Activated naive CD4-positive, alpha-beta T cell treated with anti-CD3 and anti-CD28 coated beads, Interleukin-2, amount 50 U/mL, for 16 hours (primary cell): Measurements from ENCODE around the gene PCP4L1.
"Not testable (repeated sequence)": the region's sequence is repeated elsewhere in the genome, so short reads cannot be mapped to it uniquely, and the experiment has no call there.

Source experiments
- DNase-seq: peaks from one replicate; pipeline ENCODE4 v3.0.0-alpha.2; 2020

The PCP4L1 gene

GRCh38 chr1:161229896-161230295 is 28.6 kb upstream of the PCP4L1 start:
- no peak for DNase-seq

- DNase-seq = no peak
Observed at GRCh38 chr1:161230762-161231161, 27.8 kb upstream of the PCP4L1 start.

- DNase-seq = no peak
Observed at GRCh38 chr1:161233102-161233501, 25.4 kb upstream of the PCP4L1 start.

- DNase-seq = no peak
Observed at GRCh38 chr1:161235957-161236775, 22.4 kb upstream of the PCP4L1 start.

GRCh38 chr1:161238039-161238473 is 20.5 kb upstream of the PCP4L1 start, which contains the start of gene NR1I3:
TSS of gene NR1I3 (minus strand) at chr1:161238203. CDS start at chr1:161236565, 1,638 bp downstream.
- DNase-seq = no peak

- no peak for DNase-seq
Observed at GRCh38 chr1:161241682-161242081, 16.9 kb upstream of the PCP4L1 start.

- DNase-seq = no peak
Observed at GRCh38 chr1:161242313-161242712, 16.2 kb upstream of the PCP4L1 start.

GRCh38 chr1:161244888-161245287 is 13.7 kb upstream of the PCP4L1 start:
- no peak for DNase-seq

GRCh38 chr1:161250100-161250499 is 8.4 kb upstream of the PCP4L1 start:
- not testable (repeated sequence) for DNase-seq

- no peak for DNase-seq
Observed at GRCh38 chr1:161250829-161251228, 7.7 kb upstream of the PCP4L1 start.

GRCh38 chr1:161251579-161251978 is 7.0 kb upstream of the PCP4L1 start:
- DNase-seq = no peak

- not testable (repeated sequence) for DNase-seq
Observed at GRCh38 chr1:161255302-161255701, 3.2 kb upstream of the PCP4L1 start.

- not testable (repeated sequence) for DNase-seq
Observed at GRCh38 chr1:161255955-161256520, 2.5 kb upstream of the PCP4L1 start.

GRCh38 chr1:161257109-161257508 is 1.4 kb upstream of the PCP4L1 start:
- not testable (repeated sequence) for DNase-seq

- DNase-seq = no peak
Observed at GRCh38 chr1:161259345-161259702, 779 bp downstream of the PCP4L1 start.

GRCh38 chr1:161259765-161260164 is 1.2 kb downstream of the PCP4L1 start:
- DNase-seq = no peak

GRCh38 chr1:161260376-161261260 is 2.1 kb downstream of the PCP4L1 start:
- no peak for DNase-seq

- no peak for DNase-seq
Observed at GRCh38 chr1:161261261-161262235, 3.0 kb downstream of the PCP4L1 start.

GRCh38 chr1:161265305-161265704 is 6.8 kb downstream of the PCP4L1 start:
- DNase-seq = no peak

- no peak for DNase-seq
Observed at GRCh38 chr1:161266202-161266601, 7.7 kb downstream of the PCP4L1 start.

- DNase-seq = no peak
Observed at GRCh38 chr1:161266836-161267235, 8.3 kb downstream of the PCP4L1 start.

- no peak for DNase-seq
Observed at GRCh38 chr1:161267321-161267720, 8.8 kb downstream of the PCP4L1 start.
